ELR (cell line): ENCODE data around the gene GK2.

Source experiments
- DNase-seq: peaks from one replicate; pipeline ENCODE4 v3.0.0-alpha.2; 2015; ENCODE audit warnings: low read depth

Gene GK2

DNA sequence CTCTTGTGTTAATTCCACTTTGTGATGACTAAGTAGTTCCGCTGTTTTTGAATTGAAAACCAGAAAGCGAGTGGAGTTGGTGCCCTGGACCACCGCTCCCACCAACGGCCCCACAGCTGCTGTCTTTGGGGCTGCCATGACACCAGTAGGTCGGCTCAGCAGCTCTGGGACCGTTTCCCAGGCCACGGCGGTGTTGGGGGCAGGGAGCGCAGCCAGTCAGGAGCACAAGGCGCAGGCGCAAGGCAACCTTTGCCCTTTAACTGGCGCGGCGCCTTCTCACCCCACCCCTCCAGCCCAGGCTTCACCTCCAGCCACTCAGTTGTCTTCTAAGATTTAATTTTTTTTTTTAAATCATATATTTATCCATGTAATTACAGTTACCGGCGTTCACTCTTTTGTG, at the start of gene GK2:
TSS of gene GK2 (minus strand) at position 166 of the 400 bp plus-strand sequence. CDS start at position 138, 28 bp downstream.
- no peak for DNase-seq

DNA sequence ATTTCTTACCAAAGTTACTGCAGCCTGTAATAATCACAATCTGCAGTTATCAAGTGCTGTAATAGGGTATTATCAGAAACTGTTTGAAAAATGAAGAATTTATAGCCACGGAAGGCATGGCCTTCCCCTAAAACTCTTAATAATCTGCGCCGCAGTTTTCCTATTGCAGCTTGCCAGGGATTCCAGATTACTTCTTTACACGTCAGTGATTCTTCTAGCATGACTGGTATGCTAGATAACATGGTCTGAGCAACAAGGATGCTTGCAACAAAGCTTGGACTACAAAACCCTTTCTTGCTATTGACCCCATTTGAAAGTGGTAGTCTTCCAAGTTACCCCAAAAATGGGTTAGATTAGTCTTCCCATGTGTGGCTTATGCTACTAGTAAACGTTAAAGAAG, 47.2 kb upstream of the GK2 start:
- DNase-seq = no peak

DNA sequence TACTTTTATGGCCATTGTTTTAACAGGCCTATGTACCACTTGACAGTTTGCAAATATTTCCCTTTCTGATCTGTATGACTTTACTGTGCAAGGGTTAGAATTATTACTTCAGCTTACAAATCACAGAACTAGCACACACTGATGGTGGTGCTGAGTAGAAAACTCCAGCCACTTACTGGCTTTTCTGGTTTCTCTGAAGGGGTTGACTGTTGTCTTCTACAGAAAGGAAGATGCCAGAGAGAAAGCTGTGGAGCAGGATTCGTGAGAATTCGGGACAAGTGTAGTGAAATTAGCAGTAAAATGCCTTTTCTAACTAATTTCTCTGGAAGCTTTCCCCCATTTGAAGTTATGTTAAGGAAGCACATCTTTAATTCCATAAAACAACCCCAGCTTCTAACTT, 46.6 kb upstream of the GK2 start:
- no peak for DNase-seq

DNA sequence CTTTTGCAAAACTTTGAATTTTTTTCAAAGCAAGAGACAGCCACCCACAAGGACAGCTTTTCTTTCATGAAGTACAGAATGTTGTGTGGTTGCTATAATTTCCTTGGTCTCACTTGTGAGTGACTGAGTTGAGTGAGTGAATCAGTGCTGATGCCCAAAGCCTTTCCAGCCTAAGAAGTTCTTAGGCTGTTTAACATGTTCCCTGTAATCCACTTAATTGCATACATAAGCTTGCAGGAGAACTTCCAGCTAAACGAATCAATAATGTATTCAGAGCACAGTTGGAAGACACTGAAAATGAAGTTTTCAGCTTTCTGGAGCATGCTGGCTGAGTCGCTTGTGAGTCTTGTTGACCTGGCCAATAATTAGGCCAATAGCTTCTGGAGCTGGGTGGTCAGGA, 42.0 kb upstream of the GK2 start:
- DNase-seq = no peak

DNA sequence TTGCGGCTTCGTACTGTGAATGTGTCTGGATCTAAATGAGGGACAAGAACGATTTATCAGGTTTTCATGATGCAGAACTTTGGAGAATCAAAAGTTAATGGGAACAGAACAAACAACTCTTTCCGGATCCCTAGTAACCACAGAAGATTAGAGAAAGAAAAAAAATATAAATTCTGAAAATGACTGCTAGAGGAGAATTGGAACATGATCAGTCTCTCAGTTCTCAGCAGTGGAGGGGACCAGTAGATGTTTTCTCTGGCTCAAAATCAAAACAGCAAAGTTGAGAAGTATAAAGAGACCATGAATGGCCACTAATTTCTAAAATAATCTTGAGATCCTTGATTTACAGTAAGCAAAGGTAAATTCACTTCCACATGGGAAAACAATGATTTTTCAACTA, 38.1 kb upstream of the GK2 start:
- no peak for DNase-seq

DNA sequence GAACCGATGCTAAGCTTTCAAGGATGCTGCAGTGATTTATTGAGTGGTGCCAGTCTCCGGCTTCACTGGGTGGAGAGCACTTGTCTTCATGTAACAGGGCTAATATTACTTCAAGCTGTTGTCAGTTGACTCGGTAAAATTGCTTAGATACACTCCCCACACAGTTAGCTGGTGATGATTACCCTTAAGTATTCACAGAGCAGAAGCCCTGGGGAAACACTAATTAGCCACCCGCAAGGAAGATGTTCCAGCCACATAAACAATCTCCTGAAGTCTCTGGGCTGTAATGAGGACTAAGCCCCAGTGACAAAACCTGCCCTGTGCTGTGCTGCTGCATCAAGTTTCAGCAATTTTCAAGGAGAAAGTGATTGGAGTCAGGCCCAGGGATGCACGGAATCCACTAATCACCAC, 37.3 kb upstream of the GK2 start:
- no peak for DNase-seq

DNA sequence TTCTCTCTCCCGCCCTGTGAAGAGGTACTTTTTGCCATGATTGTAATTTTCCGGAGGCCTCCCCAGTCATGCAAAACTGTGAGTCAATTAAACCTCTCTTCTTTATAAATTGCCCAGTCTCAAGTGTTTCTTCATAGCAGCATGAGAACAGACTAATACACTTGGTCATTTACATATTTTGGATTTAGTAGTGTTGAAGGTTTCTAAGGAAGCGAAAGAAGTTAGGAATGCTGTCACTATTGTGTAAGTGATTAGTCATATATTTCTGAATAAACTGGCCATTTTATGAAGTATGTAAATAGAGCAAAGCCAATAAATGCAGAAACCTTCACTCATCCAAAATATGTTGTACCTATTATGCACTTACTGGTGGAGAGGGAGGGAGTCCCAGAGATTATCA, 34.4 kb upstream of the GK2 start:
- DNase-seq = peak; percentile 2

DNA sequence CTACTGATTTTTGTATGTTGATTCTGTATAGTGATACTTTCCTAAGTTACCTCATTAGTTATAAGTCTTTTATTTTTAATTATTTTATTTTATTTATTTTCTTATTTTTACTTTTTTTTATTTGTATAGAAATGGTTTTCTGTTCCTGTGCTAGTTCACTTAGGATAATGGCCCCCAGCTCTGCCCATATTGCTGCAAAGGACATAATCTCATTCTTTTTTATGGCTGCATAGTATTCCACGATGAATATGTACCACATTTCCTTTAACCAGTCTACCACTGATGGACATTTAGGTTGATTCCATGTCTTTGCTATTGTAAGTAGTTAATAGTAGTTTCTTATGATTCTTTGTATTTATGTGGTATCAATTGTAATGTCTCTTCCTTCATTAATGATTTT, 31.5 kb upstream of the GK2 start:
- DNase-seq = no peak

DNA sequence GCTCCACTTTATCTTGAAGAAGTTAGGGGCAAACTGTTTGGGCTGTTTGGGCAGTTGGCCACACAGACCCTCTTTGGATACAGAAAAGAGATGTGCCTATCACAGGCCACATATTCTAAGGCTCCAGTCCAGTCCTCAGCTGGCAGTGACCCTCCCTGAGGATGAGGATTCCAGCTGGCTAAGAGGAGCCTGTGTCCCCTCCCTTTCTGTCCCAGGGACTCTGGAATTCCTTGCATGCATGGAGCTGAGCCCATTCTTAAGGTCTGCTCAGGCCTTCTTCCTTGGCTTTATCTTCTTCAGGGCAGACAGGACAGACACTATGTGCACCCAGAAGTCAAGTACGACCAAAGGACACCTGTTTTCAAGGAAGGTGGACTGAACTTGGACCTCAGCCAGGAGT, 23.8 kb upstream of the GK2 start:
- no peak for DNase-seq

DNA sequence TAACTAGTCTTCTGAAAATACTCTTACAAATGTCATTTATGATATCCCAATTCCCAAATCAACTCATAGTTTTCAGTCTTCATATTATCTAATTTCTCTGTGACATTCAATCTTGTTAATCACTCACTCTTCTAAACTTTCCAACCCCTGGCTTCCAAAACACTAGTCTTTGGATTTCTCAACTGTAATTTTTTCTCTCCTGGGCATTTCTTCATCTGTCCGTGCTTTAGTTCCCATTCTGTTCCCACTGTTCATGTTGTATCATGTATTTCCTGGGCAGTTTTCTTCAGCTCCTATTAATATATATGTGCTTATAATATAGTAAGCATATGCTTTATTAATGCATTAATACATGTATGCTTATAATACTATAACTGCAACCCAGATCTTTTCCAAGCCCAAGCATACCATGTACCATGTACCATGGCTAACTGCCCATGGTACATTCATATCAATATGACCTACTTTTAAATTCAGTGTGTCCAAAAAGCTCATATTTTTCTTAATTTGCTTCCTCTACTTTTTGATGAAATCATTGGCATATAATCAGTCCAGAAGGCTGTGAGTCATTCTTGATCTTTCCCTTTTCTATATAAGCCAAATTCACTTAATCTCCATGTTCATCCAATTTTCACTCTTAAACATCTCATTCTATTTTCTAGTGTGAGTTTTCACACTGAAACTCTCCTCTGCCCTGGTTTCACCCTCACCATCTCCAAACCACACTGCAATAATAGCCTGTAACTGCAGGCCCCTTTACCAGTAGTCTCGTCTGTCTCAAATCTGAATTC, 21.3 kb upstream of the GK2 start:
- no peak for DNase-seq

DNA sequence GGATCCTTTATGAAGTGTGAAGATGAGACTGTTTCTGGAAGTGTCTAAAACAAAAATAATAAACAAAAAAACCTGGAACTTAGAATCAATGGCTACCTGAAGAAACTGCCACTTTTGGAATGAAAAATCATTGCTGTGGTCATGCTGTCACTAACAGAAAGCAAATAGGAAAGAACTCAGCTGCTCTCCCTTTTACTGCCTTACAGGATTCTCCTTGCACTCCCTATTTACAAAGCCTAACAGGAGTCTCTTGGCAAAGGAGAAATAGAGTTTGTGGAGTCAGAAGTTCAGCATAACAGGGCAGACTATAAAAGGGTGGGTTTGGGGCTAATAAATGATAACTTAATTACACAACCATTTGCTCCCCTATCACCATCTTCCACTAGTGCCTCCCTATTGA, 19.0 kb upstream of the GK2 start:
- no peak for DNase-seq

DNA sequence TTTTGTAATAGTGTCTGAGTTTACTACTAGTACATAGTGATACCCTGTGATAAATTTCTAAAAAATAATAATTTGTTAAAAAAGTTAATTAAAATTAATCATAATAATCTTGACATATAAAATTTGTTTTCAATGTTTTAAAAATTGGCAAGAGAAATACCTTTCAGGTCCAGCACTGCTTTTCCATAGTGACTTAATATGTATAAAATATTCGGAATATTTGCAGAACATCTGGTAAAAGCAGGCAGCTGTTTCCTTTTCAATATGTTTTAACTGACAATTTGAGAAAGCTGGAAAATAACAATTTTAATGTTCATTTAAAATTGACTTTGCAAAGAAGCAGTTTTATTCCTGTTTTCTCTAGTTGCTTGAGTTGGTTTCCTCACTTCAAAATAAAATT, 17.6 kb upstream of the GK2 start:
- DNase-seq = no peak

DNA sequence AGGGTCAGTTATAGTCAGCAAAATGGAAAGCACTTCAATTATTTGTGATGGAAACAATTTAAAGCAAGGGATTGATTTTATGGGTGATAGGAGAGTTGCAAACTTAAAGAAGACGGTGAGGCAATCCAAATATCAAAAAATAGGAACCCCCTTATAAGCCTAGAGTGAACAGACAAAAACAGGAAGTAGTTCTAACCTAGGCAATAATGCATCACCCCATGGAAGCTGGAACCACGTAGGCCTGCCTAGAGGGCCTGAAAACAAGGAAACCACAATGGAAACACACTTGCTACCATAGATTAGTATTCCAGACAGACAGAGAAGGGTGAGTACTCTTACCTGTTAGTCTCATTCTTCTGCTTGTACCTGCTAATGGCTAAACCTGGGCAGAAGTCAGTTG, 13.5 kb upstream of the GK2 start:
- DNase-seq = no peak

DNA sequence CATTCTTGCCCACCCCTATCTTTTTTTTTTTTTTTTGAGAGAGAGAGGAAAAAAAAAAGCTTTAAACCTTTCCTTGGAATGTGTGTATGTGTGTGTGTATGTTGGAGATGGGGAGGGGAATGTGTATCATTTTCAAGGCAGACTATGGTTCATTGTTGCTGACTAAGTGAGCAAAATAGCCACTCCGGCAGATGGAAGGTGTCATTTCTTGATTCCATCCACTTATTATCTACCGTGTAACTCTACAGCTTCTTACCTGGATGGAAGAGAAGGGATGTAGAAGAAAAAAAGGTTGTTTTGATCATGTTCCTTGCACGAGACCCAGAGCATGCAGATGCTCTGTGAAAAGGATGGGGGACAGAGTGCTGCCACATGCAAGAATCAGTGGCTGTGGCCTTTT, 5.9 kb upstream of the GK2 start:
- DNase-seq = no peak

DNA sequence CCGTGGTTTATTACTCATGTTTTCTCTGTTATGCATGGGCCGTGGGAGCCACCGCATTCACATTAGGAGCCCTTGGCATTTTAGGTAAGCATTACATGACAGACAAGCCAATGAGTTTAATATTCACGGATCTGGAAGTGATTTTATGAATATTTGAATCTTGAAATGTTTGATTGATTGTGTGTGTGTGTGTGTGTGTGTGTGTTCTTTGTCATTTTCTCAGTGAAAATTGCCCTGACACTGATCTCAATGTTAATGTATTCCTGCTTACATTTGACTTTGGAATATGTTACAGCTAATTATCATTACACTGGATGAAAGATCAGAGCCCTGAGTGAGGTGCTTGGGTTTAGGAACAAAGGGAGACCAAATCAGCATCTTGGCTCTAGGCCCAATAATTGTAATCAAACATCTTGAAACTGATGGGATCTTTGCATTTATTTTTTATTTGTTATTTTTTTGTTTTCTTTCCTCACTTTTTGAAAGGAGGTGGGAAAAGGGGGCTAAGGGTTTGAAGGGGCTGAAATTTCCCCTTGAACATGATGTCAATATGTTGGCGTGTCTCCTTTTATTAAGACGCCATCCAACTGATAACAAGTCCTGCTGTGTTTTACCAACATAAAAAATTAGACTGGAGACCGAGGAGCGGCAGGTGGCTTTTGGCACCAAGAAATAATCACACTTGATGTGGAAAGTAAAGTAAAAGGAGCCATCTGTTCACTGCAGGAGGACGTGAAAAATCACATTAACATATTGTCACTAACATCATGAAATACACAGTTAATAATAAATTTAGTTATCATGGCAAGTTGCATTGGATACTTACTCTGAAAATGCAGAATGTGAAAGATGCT, 5.2 kb upstream of the GK2 start:
- no peak for DNase-seq

DNA sequence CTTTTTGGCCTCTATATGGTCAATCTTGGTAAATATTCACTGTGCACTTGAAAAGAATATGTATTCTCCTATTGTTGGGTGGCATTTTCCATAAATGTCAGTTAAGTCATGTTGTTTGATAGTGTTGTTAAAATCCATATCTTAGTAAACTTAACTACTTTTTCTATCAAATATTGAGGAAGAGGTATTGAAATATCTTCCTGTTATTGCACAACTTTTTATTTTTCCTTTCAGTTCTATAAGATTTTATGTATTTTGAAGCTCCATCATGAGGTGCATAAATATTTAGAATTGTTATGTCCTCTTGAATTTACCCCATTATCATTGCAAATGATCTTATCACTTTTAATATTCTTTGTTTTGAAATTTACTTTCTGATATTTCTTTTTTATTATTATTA, 3.4 kb downstream of the GK2 start:
- DNase-seq = no peak

DNA sequence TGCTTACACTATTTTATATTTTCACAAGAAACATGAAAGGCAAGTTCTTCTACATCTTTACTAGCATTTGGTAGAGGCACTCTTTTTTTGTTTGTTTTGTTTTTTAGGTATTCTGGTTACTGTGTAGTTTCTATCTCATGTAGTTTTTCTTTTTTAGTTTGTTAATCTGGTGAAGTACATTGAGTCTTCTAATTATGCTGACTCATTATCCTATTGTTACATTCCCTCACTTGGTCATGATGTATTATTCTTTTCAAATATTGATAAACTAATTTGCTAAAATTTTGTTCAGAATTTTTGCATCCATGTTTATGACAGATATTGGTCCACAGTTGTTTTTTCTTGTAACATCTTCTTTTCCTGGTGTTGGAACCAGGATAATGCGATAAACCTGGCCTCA, 4.7 kb downstream of the GK2 start:
- DNase-seq = no peak

DNA sequence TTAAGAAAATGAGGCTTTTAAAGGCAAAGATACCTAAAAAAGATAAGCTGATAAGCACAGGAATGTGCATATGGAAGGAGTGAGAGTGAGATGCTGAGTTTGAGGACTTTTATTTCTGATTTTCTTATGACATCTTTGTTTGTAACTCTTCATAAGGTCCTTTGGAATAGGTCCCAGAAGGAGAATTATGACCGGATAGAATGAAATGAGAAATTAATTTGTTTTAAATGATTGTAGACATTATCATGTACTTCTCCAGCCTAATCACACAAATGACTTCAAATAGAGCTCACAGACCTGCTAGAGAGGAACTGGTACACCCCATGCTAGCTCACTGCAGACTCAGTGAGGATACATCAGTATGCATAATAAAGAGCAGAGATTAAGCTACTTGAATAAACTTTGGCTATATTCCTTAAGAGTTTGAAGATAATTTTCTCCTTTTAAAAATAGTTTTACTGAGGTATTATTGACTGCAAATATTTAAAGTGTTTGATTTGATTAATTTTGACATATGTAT, 5.6 kb downstream of the GK2 start:
- DNase-seq = no peak

DNA sequence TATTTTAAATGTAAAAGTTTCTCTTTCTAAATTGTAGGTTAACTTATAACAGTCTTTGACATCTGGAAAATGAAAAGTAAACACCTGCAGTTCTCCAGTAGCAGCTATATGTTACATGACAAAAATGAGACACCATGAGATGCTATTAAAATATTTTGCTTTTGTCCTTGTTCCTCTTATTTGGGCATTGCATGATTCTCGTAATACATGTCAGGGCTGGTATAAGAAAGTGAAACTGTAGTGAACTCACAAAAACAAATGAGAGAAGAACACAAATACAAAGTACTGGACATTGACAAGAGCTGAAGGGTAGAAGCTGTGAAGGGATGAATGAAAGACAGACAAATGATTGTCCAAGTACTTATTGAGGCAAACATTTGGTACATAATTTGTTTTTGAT, 9.0 kb downstream of the GK2 start:
- no peak for DNase-seq

DNA sequence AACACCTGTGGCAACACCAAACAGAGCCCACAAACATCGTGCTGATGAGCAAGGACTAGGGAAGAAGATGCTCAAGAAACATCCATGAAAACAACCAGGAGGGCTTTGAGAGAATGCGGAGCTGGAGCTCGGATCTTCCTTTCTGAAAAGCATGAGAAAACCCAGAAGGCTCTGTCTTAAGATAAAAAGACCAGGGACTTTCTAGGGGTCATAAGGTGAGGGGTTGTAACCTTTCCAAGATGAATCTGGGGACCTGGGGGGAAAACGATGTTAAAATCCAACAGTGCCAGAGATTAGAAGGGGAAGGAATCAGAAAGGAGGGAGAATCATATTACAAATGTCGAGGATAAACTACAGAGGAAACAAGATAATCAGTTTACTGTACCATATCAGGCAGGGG, 10.1 kb downstream of the GK2 start:
- no peak for DNase-seq

DNA sequence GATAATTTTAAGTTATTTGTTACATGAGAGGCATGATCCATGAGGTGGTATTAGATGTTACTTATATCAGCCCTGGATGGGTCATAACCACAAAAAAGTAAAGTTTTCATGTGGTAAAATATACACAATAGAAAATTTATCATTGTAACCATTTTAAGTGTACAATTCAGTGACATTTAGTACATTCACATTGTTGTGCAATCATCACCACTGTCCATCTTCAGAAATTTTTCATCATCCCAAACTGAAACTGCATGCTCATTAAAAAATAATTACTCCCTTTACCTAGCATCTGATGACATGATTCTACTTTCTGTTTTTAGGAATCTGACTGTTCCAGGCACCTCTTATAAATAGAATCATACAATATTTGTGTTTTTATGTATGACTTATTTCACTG, 11.2 kb downstream of the GK2 start:
- no peak for DNase-seq

DNA sequence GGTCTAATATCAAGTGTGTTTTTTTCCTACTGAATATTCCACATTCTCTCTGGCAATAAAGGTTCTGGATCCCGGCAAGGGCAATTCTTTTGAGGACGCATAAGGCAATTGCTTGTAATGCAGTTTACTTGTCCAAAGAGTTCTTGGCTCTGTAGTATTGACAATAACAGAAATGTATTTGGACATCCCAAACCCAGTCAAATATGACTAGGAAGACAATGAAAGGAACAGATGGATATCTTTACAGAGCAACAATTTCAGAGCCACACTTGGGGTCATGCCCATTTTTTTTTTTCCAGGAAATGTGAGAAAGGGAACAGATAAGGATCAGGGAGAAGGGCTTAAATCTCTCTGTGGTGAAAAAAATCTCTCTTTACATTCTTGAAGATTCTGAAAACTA, 12.2 kb downstream of the GK2 start:
- DNase-seq = no peak

DNA sequence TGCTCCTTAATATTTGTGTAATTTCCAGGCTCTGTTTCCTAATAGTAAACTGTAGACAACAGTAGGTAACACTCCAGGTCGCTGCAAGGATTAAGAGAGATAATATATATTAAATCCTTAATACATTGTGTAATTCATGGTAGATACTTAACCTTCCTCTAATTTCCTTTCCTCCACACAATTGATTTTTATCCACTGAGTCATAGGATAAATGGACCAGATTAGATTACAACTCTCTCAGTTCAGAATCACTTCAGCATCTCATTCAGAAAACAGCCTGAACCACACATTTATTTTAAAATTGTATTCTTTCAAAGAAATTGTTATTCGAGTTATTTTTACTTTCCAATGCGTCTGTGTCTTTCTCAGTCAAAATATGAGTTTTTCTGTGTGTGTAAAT, 17.1 kb downstream of the GK2 start:
- DNase-seq = no peak
